ENCODE results near the gene DNAJC19.

DNAJC19 gene

DNA sequence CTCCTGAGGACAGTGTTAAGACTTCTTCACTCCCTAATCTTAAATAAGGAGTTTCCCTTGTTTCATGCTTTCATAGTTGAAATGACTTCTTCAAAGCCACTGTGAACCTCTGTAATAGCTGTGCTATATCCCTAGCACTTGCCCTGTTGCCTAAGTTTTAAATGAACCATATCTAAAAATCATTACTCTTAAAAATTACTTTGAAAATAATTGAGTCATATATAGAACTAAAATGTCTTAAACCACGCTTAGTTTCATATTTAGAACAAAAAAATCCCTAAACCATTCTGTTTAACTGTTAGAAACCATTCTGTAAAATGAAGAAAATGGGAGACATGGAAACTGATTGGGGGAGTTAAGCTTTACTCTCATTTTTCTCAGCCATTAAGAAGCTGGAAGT, 29.8 kb downstream of the DNAJC19 start:
- DNase-seq = no peak

DNA sequence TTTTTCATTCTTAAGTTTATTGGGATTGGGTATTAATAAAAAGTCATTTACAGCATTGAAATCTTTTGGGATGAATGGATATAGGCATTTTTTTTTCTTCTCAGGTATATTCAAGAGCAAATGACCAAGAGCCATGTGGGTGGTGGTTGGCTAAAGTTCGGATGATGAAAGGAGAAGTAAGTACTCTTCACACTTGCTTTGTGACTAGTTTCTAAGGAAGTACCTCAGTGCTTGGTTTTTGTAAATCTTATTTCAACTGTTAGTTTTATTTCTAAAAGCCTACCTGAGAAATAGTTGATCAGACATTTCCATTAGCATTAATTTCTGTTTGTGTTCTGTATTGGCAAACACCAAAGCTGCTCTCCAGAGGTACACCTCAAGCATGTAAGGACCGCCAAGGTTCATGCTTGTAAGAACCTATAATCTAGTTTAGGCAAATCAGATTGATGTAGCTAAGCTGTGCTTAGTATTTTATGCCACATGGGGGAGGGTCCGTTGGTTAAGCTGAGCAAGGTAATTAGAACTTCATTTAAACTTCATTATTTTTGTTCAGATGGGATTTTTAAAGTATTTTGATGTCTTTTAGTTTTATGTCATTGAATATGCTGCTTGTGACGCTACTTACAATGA, 41.7 kb downstream of the DNAJC19 start:
- DNase-seq = no peak

DNA sequence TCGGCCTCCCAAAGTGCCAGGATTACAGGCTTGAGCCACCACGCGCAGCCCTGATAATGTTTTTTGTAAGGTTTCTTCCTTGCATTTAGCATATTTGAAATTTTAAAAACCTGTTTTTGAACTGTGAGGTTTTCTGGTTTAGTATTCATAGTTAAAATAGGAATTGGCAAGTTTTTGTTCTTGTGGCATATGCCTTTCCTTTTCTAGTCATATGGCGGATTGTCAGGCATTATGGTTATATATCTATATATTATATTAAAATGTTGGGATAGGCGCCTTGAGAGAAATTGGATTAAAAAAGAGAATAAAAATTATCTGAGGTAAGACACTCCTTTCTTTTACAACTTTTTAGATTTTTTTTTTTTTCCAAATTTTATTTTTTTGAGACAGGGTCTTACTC, 48.7 kb downstream of the DNAJC19 start:
- DNase-seq = no peak

DNA sequence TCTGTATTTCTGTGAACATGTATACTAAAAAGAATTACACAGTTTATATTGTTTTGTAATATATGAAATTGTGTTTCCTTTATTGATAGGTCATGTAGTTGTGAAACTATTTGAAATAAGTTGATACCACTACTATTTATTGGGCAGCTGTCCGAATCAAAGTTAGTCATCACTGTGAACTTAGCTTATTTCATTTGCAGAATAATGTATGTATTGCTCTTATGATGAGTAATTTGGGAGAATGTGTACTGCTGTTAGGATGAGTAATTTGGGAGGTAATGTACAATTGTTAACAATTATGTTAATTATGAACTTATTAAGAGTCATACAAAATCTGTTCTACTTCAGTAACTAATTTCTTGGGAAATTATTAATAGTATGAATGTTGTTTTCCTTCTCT, 54.9 kb downstream of the DNAJC19 start:
- DNase-seq = no peak
